IMR-90 (cell line): ENCODE measurements around the gene RMDN2.

Experiments used
- BHLHE40 ChIP-seq: fragments of 150-350 bp; IDR thresholded peaks from 2 replicates; pipeline ENCODE4 v1.6.1; 2016; ENCODE audit warnings: mild to moderate bottlenecking, low read depth, low read length
- CEBPB ChIP-seq: IDR thresholded peaks from 2 replicates; pipeline ENCODE4 v1.6.1; 2012; ENCODE audit warnings: low read depth, low read length, improper control_type of control experiment
- CHD1 ChIP-seq: IDR thresholded peaks from 2 replicates; pipeline ENCODE4 v1.6.1; 2012; ENCODE audit warnings: low read depth, low read length, improper control_type of control experiment
- FOS ChIP-seq: fragments of 150-350 bp; IDR thresholded peaks from 2 replicates; pipeline ENCODE4 v1.6.1; 2016; ENCODE audit warnings: low read depth, low read length
- MAZ ChIP-seq: IDR thresholded peaks from 2 replicates; pipeline ENCODE4 v1.6.1; 2012; ENCODE audit warnings: low read depth, mild to moderate bottlenecking, low read length, improper control_type of control experiment, moderate library complexity, borderline replicate concordance
- MXI1 ChIP-seq: IDR thresholded peaks from 2 replicates; pipeline ENCODE4 v1.6.1; 2012; ENCODE audit warnings: low read depth, mild to moderate bottlenecking, low read length, moderate library complexity, borderline replicate concordance
- POLR2A ChIP-seq: IDR thresholded peaks from 2 replicates; pipeline ENCODE4 v1.6.1; 2012; ENCODE audit warnings: mild to moderate bottlenecking, low read depth, low read length
- RAD21 ChIP-seq: IDR thresholded peaks from 2 replicates; pipeline ENCODE4 v1.6.1; 2012; ENCODE audit warnings: low read length, improper control_type of control experiment
- RFX5 ChIP-seq: IDR thresholded peaks from 2 replicates; pipeline ENCODE4 v1.8.0; 2012; ENCODE audit warnings: low read depth, mild to moderate bottlenecking, low read length, moderate library complexity
- TF ChIP-seq, protein P1 (sequence below): fragments of 150-350 bp; IDR thresholded peaks from 2 replicates; pipeline ENCODE4 v1.6.1; 2017; ENCODE audit warnings: mild to moderate bottlenecking, antibody characterized with exemption, low read length, low read depth
- TF ChIP-seq, protein P2 (sequence below): conservative IDR thresholded peaks from 2 replicates; pipeline ENCODE4 v1.5.1; 2012; ENCODE audit warnings: mild to moderate bottlenecking, low read depth, low read length, improper control_type of control experiment
- TF ChIP-seq, protein P3 (sequence below): fragments of 150-350 bp; IDR thresholded peaks from 2 replicates; pipeline ENCODE4 v1.6.1; 2016; ENCODE audit warnings: low read depth, mild to moderate bottlenecking, low read length, moderate library complexity, borderline replicate concordance

DNA sequence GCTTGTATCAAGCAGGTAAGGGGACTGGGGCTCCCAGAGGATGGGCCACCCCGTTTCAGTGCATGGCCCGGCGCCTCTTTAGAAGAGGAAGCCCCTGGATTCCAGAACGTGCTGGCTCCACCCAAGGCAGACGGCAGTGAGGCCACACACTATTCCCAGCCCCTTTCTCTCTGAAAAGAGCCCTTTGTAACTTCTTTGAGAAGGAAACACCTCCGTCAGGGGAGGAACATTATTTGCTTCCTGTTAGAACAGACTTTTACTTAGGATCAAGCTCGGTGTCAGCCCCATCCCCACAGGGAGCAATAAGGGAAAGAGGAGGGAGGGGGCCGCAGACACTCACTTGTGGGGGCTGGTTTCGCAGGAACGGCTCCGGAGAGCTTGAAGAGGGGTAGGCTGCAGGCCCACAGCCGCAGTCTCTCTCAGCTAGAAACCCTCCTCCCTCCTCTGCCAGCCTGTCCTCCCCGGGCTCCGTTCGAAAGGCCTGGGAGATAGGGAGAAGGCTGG, 49.6 kb upstream of the RMDN2 start:
- TF ChIP-seq POLR2A, result no peak
- TF ChIP-seq, protein P1, sequence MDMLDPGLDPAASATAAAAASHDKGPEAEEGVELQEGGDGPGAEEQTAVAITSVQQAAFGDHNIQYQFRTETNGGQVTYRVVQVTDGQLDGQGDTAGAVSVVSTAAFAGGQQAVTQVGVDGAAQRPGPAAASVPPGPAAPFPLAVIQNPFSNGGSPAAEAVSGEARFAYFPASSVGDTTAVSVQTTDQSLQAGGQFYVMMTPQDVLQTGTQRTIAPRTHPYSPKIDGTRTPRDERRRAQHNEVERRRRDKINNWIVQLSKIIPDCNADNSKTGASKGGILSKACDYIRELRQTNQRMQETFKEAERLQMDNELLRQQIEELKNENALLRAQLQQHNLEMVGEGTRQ, result no peak
- no peak for TF ChIP-seq BHLHE40
- no peak for TF ChIP-seq RAD21
- TF ChIP-seq, protein P2, sequence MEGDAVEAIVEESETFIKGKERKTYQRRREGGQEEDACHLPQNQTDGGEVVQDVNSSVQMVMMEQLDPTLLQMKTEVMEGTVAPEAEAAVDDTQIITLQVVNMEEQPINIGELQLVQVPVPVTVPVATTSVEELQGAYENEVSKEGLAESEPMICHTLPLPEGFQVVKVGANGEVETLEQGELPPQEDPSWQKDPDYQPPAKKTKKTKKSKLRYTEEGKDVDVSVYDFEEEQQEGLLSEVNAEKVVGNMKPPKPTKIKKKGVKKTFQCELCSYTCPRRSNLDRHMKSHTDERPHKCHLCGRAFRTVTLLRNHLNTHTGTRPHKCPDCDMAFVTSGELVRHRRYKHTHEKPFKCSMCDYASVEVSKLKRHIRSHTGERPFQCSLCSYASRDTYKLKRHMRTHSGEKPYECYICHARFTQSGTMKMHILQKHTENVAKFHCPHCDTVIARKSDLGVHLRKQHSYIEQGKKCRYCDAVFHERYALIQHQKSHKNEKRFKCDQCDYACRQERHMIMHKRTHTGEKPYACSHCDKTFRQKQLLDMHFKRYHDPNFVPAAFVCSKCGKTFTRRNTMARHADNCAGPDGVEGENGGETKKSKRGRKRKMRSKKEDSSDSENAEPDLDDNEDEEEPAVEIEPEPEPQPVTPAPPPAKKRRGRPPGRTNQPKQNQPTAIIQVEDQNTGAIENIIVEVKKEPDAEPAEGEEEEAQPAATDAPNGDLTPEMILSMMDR, result no peak
- TF ChIP-seq MAZ, result no peak
- no peak for TF ChIP-seq RFX5
- TF ChIP-seq FOS, result no peak
- TF ChIP-seq CEBPB, result no peak
- no peak for TF ChIP-seq MXI1
- TF ChIP-seq CHD1, result no peak
- TF ChIP-seq, protein P3, sequence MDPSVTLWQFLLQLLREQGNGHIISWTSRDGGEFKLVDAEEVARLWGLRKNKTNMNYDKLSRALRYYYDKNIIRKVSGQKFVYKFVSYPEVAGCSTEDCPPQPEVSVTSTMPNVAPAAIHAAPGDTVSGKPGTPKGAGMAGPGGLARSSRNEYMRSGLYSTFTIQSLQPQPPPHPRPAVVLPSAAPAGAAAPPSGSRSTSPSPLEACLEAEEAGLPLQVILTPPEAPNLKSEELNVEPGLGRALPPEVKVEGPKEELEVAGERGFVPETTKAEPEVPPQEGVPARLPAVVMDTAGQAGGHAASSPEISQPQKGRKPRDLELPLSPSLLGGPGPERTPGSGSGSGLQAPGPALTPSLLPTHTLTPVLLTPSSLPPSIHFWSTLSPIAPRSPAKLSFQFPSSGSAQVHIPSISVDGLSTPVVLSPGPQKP, result no peak
